ENCODE measurements around the gene LTBP2. TPM values are rescaled to one million over a fixed set of nuclear protein-coding genes. Genes with fewer than 3 reads are reported as not detected.
A peak's percentile ranks its signal among the peaks of the same experiment; 100 is the strongest.

The LTBP2 gene
- total RNA-seq, 1 donor, result 210 TPM

- no peak for DNase-seq (ENCODE audit: low read depth)
- TF ChIP-seq, protein P1, sequence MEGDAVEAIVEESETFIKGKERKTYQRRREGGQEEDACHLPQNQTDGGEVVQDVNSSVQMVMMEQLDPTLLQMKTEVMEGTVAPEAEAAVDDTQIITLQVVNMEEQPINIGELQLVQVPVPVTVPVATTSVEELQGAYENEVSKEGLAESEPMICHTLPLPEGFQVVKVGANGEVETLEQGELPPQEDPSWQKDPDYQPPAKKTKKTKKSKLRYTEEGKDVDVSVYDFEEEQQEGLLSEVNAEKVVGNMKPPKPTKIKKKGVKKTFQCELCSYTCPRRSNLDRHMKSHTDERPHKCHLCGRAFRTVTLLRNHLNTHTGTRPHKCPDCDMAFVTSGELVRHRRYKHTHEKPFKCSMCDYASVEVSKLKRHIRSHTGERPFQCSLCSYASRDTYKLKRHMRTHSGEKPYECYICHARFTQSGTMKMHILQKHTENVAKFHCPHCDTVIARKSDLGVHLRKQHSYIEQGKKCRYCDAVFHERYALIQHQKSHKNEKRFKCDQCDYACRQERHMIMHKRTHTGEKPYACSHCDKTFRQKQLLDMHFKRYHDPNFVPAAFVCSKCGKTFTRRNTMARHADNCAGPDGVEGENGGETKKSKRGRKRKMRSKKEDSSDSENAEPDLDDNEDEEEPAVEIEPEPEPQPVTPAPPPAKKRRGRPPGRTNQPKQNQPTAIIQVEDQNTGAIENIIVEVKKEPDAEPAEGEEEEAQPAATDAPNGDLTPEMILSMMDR (IDR thresholded peaks at IDR 0.05; ENCODE audit: insufficient read depth, low read depth, low read length), result no peak
Observed at GRCh38 chr14:74551001-74551400, 61.0 kb downstream of the LTBP2 start.

GRCh38 chr14:74550071-74550470 lies 62.0 kb downstream of the LTBP2 start:
- TF ChIP-seq, protein P1 (IDR thresholded peaks at IDR 0.05; ENCODE audit: insufficient read depth, low read depth, low read length), result no peak
- DNase-seq (ENCODE audit: low read depth), result no peak
- no peak overlapping the region for H3K4me3 ChIP-seq (ENCODE audit: low read depth, low read length)

More at GRCh38 chr14:74551001-74551400, 61.0 kb downstream of the LTBP2 start:
- no peak overlapping the region for H3K4me3 ChIP-seq (ENCODE audit: low read depth, low read length)

GRCh38 chr14:74549588-74549987 lies 62.4 kb downstream of the LTBP2 start:
- H3K4me3 ChIP-seq (ENCODE audit: low read depth, low read length), result no peak overlapping the region
- no peak for DNase-seq (ENCODE audit: low read depth)
- TF ChIP-seq, protein P1 (IDR thresholded peaks at IDR 0.05; ENCODE audit: insufficient read depth, low read depth, low read length), result peak; percentile 50

GRCh38 chr14:74548881-74549280 lies 63.2 kb downstream of the LTBP2 start:
- TF ChIP-seq, protein P1 (IDR thresholded peaks at IDR 0.05; ENCODE audit: insufficient read depth, low read depth, low read length), result no peak
- H3K4me3 ChIP-seq (ENCODE audit: low read depth, low read length), result no peak overlapping the region
- DNase-seq (ENCODE audit: low read depth), result peak; percentile 77

DNA sequence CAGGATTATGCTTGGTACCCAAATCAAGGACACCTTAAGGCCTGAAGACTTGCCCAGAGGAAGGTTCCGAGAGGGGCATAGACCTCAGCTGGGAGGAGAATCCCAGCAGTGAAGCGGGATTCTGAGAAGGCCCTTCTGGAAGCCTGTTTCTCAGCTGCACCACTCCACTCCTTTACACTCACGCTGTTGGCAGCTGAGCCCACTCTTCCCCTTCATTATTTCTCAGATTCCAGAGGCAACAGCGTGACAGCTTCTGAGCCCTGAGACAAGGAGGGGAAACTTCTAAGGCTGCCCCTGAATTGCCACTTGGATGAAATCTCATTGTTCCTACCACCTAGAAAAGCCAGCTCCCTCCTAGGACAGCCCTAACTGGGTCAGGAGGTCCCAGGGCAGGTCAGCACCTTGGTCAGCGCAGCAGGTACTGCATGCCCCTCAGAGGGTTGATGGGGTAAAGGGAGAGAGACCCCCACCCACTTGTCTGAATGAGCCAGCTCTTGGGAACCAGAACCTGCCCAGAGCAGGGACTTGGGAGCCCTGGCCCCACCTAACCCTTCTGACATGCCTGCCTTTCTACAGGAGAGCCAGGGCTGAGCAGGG lies 64.6 kb downstream of the LTBP2 start:
- DNase-seq (ENCODE audit: low read depth), result no peak
- no peak overlapping the region for H3K4me3 ChIP-seq (ENCODE audit: low read depth, low read length)
- TF ChIP-seq, protein P1 (IDR thresholded peaks at IDR 0.05; ENCODE audit: insufficient read depth, low read depth, low read length), result no peak

- no peak overlapping the region for H3K4me3 ChIP-seq (ENCODE audit: low read depth, low read length)
- DNase-seq (ENCODE audit: low read depth), result no peak
- TF ChIP-seq, protein P1 (IDR thresholded peaks at IDR 0.05; ENCODE audit: insufficient read depth, low read depth, low read length), result no peak
Observed at GRCh38 chr14:74546416-74546815, 65.6 kb downstream of the LTBP2 start.

DNA sequence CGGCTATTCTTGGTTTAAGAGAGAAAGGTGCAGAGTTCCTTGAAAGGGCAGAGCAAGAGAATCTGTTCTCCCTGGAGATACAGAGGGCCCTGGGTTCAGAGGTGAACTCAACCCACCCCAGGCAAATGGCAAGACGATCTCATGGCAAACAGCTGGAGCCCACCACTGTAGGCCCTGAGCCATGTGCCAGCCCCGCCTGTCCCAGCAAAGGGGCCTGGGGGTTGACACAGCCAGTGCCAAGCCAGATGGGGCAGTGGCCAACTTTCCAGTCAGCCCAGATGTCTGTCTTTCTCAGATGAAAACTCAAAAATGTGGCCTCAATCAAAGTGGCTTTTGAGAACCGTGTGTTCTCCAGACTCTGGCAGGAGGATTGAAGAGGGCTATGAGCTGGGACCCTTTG lies 66.7 kb downstream of the LTBP2 start:
- TF ChIP-seq, protein P1 (IDR thresholded peaks at IDR 0.05; ENCODE audit: insufficient read depth, low read depth, low read length), result no peak
- DNase-seq (ENCODE audit: low read depth), result no peak
- H3K4me3 ChIP-seq (ENCODE audit: low read depth, low read length), result no peak overlapping the region
